Measurements from ENCODE around the gene PRKAA1.
A peak's percentile ranks its signal among the peaks of the same experiment; 100 is the strongest.
"Not testable (repeated sequence)": the region's sequence is repeated elsewhere in the genome, so short reads cannot be mapped to it uniquely, and the experiment has no call there.

PRKAA1 gene

GRCh38 chr5:40825461-40826043, 27.4 kb upstream of the PRKAA1 start:
- DNase-seq: not testable (repeated sequence)

GRCh38 chr5:40823459-40823858, 25.3 kb upstream of the PRKAA1 start:
- DNase-seq: no peak

- DNase-seq: no peak
These were observed 15.6 kb upstream of the PRKAA1 start for GRCh38 chr5:40813698-40814281.

GRCh38 chr5:40812125-40812524, 14.0 kb upstream of the PRKAA1 start:
- no peak for DNase-seq

GRCh38 chr5:40801771-40802562, 3.8 kb upstream of the PRKAA1 start:
- no peak for DNase-seq

- DNase-seq: no peak
These were observed 1.1 kb upstream of the PRKAA1 start for GRCh38 chr5:40799258-40799657.

- no peak for DNase-seq
These were observed 632 bp upstream of the PRKAA1 start for GRCh38 chr5:40798801-40799210.

GRCh38 chr5:40797273-40798011, 732 bp downstream of the PRKAA1 start:
- peak; percentile 74 for DNase-seq

- DNase-seq: no peak
These were observed 1.7 kb downstream of the PRKAA1 start for GRCh38 chr5:40796487-40796889.

- DNase-seq: not testable (repeated sequence)
These were observed 3.3 kb downstream of the PRKAA1 start for GRCh38 chr5:40794877-40795276.

- not testable (repeated sequence) for DNase-seq
These were observed 3.8 kb downstream of the PRKAA1 start for GRCh38 chr5:40794340-40794739.

- not testable (repeated sequence) for DNase-seq
These were observed 5.5 kb downstream of the PRKAA1 start for GRCh38 chr5:40792691-40793090.

- no peak for DNase-seq
These were observed 6.4 kb downstream of the PRKAA1 start for GRCh38 chr5:40791715-40792139.

GRCh38 chr5:40790947-40791593, 7.1 kb downstream of the PRKAA1 start:
- no peak for DNase-seq

GRCh38 chr5:40788941-40789340, 9.2 kb downstream of the PRKAA1 start:
- not testable (repeated sequence) for DNase-seq

- no peak for DNase-seq
These were observed 10.2 kb downstream of the PRKAA1 start for GRCh38 chr5:40787986-40788385.

- DNase-seq: not testable (repeated sequence)
These were observed 11.5 kb downstream of the PRKAA1 start for GRCh38 chr5:40786664-40787063.

GRCh38 chr5:40784916-40785315, 13.3 kb downstream of the PRKAA1 start:
- DNase-seq: no peak

GRCh38 chr5:40784027-40784653, 14.0 kb downstream of the PRKAA1 start:
- DNase-seq: no peak

- no peak for DNase-seq
These were observed 16.2 kb downstream of the PRKAA1 start for GRCh38 chr5:40781843-40782409.

- no peak for DNase-seq
These were observed 17.3 kb downstream of the PRKAA1 start for GRCh38 chr5:40780858-40781257.

- DNase-seq: no peak
These were observed 18.0 kb downstream of the PRKAA1 start for GRCh38 chr5:40780199-40780598.

Data from activated CD8-positive, alpha-beta memory T cell treated with anti-CD3 and anti-CD28 coated beads, Interleukin-2, amount 50 U/mL, for 4 hours (primary cell).